HG03460 (cell line): ENCODE results near the gene USP15.

Experiments
- ATAC-seq: cut with Tn5 transposase; IDR thresholded peaks from one replicate; pipeline ENCODE4 v1.9.1; 2021; ENCODE audit not compliant: unreplicated experiment

The USP15 gene

GRCh38 chr12:62256408-62257096, 3.7 kb upstream of the USP15 start:
- no peak for ATAC-seq

DNA sequence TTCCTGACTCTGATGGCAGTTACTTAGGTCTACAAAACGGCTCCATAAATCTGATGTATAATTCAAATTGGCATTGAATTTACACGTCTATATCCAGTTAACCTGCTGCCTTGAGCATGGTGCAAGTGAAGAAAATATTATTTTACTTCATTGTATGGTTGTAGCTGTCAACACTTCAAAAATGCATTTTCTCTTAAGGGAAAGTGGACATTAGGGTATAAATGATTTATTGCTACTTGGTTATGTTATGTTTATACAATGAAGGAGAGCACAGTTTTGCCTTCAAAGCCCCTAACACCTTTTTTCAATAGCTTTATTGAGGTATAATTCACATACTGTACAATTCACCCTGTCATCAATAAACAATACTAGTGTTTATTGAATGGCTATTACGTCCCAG, 2.0 kb upstream of the USP15 start:
- ATAC-seq = no peak

DNA sequence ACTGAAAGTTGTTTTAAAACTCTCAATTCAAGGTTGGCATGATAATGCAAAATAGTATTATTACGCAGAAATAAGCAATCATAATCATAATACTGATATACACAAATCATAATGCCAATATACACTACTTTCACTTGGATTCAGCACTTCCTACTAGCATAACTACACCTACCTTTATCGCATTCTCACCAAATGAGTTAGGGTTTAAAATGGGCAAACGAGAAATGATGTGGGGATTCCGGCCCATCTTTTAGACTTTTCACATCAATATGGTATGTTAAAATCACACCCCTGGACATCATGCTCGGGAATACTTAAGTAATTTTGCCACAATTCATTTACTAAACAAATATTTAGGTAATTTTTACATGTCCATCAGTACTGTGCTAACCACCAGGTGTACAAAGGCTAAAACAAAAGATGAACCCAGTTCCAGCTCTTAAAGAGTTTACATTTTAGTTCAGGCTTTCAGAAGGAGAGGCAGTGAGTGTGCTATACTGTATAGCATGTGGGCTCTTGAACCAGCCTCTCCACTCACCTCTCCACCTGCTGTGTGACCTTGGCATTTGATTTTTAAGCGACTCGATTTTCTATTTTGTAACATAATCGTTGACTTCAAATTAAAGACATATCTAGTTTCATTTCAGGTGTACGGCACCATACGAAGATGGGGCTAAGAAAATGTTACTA, 1.1 kb upstream of the USP15 start:
- ATAC-seq = no peak

GRCh38 chr12:62259631-62259992, 592 bp upstream of the USP15 start:
- peak; percentile 8 for ATAC-seq

GRCh38 chr12:62260733-62261683, 804 bp downstream of the USP15 start:
- peak; percentile 52 for ATAC-seq

- no peak for ATAC-seq
These were observed 1.8 kb downstream of the USP15 start for GRCh38 chr12:62261876-62262517.

DNA sequence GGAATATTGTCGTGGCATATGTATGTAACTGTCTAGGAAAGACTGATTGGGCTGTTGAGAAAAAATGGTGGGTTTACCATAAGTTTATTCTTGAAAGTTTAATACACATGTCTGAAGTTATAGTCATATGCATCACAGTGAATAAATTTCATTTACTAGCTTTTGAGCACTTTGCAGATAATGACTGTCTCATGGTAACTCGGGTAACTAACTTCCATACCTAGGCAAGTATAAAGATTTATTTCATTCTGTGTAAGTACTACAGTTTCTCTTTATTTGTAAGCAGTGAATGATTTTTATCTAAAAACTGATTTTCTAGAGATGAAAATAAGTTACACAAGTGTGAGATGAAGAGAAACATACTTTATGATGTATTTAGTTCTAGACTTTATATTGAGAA, 3.0 kb downstream of the USP15 start:
- ATAC-seq = no peak

- ATAC-seq = no peak
These were observed 3.8 kb downstream of the USP15 start for GRCh38 chr12:62263966-62264365.

DNA sequence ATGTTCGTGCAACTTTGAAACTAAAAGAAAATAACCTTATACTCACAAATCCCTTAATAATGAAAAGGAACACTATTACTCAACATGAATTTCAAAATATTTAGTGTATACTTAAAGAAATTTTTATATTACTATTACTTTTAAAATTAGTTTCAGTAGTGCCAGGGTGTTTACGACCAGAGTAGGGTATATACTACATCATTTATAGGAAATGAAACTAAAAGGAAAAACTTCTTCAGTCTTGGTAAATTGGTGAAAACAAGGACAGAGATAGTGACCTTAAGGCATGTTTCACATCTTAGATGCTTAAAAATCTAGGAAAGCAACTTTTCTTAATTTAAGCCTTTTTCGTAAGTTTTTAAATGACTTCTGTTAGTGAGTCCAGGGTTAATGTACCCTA, 4.5 kb downstream of the USP15 start:
- no peak for ATAC-seq

GRCh38 chr12:62265511-62265910, 5.3 kb downstream of the USP15 start:
- ATAC-seq = no peak

DNA sequence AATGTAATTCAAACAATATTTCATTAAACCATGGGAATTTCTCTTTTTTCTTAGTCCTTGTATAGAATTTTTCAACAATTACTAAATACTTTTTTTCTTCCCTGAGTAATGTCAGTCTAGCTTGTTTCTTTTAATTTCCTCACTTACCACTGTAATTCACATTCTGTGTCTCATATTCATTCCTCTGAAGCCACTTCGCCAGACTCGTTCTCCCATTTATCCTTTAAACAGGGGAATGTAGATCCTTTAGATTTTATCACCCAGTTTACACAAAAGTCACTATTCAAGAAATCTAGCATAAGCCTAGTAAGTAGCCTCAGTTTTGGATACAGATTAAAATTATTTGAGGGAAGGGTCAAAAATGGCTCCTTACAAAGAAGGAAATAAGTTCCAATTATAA, 6.8 kb downstream of the USP15 start:
- no peak for ATAC-seq

GRCh38 chr12:62267480-62267879, 7.3 kb downstream of the USP15 start:
- peak; percentile 66 for ATAC-seq

- ATAC-seq = no peak
These were observed 8.8 kb downstream of the USP15 start for GRCh38 chr12:62268956-62269355.

GRCh38 chr12:62269464-62270228, 9.4 kb downstream of the USP15 start:
- no peak for ATAC-seq

- ATAC-seq = no peak
These were observed 10.2 kb downstream of the USP15 start for GRCh38 chr12:62270384-62270783.

- no peak for ATAC-seq
These were observed 10.7 kb downstream of the USP15 start for GRCh38 chr12:62270872-62271271.

DNA sequence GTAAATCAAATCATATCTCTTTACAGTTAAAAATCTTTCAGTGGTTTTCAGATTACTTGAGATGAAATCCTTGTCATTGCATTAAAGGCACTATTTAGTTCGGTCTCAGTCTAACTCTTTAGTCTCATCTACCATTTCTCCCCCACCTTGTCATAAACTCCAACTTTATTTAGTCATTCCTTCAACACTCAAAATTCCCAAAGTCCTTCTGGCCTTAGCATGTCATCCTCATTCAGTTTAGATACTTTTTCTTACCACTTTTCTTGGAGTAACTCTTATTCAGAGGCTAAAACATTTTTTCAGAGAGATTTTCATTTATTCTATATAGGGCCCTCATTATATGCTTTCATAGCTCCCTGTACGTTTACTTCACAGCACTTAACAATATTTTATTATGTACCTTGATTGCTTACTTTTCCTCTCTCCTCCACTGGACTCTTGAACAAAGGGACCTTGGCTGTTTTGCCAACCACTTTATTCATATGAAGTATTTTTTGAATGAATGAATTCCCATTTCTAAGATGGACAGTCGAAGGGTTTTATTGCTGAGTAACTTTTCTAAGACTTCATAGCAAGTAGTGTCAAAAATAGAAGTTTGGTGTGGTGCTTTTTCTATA, 12.8 kb downstream of the USP15 start:
- no peak for ATAC-seq

GRCh38 chr12:62273724-62274380, 13.6 kb downstream of the USP15 start:
- ATAC-seq = no peak

DNA sequence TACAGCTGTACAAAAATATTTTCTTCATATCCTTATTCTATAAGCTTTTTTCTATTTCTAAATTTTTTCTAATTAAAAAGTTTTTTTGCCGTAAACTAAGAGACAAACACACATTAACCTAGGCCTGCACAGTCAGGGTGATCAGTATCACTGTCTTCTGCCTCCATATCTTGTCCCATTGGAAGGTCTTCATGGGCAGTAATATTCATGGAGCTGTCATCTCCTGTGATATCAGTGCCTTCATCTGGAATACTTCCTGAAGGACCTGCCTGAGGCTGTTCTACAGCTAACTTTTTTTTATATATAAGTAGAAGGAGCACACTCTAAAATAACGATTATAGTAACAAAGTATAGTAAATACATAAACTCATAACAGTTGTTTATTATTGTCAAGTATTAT, 17.8 kb downstream of the USP15 start:
- no peak for ATAC-seq

GRCh38 chr12:62279058-62279457, 18.9 kb downstream of the USP15 start:
- ATAC-seq = no peak
